ENCODE measurements around the gene CXXC5. TPM values are rescaled to one million over a fixed set of nuclear protein-coding genes. Genes with fewer than 3 reads are reported as not detected.

CXXC5 gene
- total RNA-seq, 1 donor from 2014 or later, result 88.2 TPM

GRCh38 chr5:139705191-139705590, 57.0 kb downstream of the CXXC5 start:
- H3K4me1 Mint-ChIP-seq (ENCODE audit: low read depth), result peaks cover 37% of the 10 kb centered on the region
- no peak overlapping the region for H3K4me3 Mint-ChIP-seq (ENCODE audit: low read depth)
- no peak overlapping the region for H3K27ac Mint-ChIP-seq

GRCh38 chr5:139705655-139706587, 57.8 kb downstream of the CXXC5 start:
- DNase-seq (ENCODE audit: low spot score, unreplicated experiment), result no peak
- Mint-ChIP-seq H3K9me3 (ENCODE audit: low read depth) (no peaks in the 10 kb centered on the region), H3K27me3 (peaks cover 4% of the 10 kb centered on the region), H3K4me3 (ENCODE audit: low read depth) (no peak overlapping the region), H3K27ac (peak overlapping the region; percentile 49), H3K36me3 (ENCODE audit: insufficient read depth) (no peaks in the 10 kb centered on the region), H3K4me1 (ENCODE audit: low read depth) (peaks cover 35% of the 10 kb centered on the region)
- no peak for TF ChIP-seq CTCF (IDR thresholded peaks at IDR 0.05; ENCODE audit: unreplicated experiment)

More at GRCh38 chr5:139705191-139705590, 57.0 kb downstream of the CXXC5 start:
- DNase-seq (ENCODE audit: low spot score, unreplicated experiment), result no peak
- TF ChIP-seq CTCF (IDR thresholded peaks at IDR 0.05; ENCODE audit: unreplicated experiment), result no peak
- H3K9me3 Mint-ChIP-seq (ENCODE audit: low read depth), result no peaks in the 10 kb centered on the region
- no peaks in the 10 kb centered on the region for H3K36me3 Mint-ChIP-seq (ENCODE audit: insufficient read depth)
- peaks cover under 1% of the 10 kb centered on the region for H3K27me3 Mint-ChIP-seq

GRCh38 chr5:139707445-139708003, 59.4 kb downstream of the CXXC5 start:
- Mint-ChIP-seq H3K4me1 (ENCODE audit: low read depth) (peaks cover 26% of the 10 kb centered on the region), H3K4me3 (ENCODE audit: low read depth) (no peak overlapping the region), H3K9me3 (ENCODE audit: low read depth) (no peaks in the 10 kb centered on the region), H3K27ac (peak overlapping the region; percentile 17), H3K27me3 (peaks cover 11% of the 10 kb centered on the region), H3K36me3 (ENCODE audit: insufficient read depth) (no peaks in the 10 kb centered on the region)
- TF ChIP-seq CTCF (IDR thresholded peaks at IDR 0.05; ENCODE audit: unreplicated experiment), result no peak
- DNase-seq (ENCODE audit: low spot score, unreplicated experiment), result no peak

GRCh38 chr5:139708434-139708861, 60.3 kb downstream of the CXXC5 start:
- Mint-ChIP-seq H3K27ac (peak overlapping the region; percentile 90), H3K4me3 (ENCODE audit: low read depth) (no peak overlapping the region), H3K36me3 (ENCODE audit: insufficient read depth) (no peaks in the 10 kb centered on the region), H3K4me1 (ENCODE audit: low read depth) (peaks cover 26% of the 10 kb centered on the region), H3K9me3 (ENCODE audit: low read depth) (no peaks in the 10 kb centered on the region), H3K27me3 (peaks cover 19% of the 10 kb centered on the region)
- DNase-seq (ENCODE audit: low spot score, unreplicated experiment), result no peak
- TF ChIP-seq CTCF (IDR thresholded peaks at IDR 0.05; ENCODE audit: unreplicated experiment), result no peak

- no peak for DNase-seq (ENCODE audit: low spot score, unreplicated experiment)
- Mint-ChIP-seq H3K9me3 (ENCODE audit: low read depth) (no peaks in the 10 kb centered on the region), H3K27ac (peak overlapping the region; percentile 90), H3K4me3 (ENCODE audit: low read depth) (peak overlapping the region; percentile 46), H3K27me3 (peaks cover 19% of the 10 kb centered on the region), H3K4me1 (ENCODE audit: low read depth) (peaks cover 26% of the 10 kb centered on the region), H3K36me3 (ENCODE audit: insufficient read depth) (no peaks in the 10 kb centered on the region)
- TF ChIP-seq CTCF (IDR thresholded peaks at IDR 0.05; ENCODE audit: unreplicated experiment), result no peak
These were observed 60.9 kb downstream of the CXXC5 start for GRCh38 chr5:139708877-139709581.
